Activated CD4-positive, alpha-beta T cell treated with anti-CD3 and anti-CD28 coated beads, Interleukin-2, amount 50 U/mL, for 1 hour (primary cell): Measurements from ENCODE around the gene ARFIP2.

Source experiments
- DNase-seq: peaks from one replicate; pipeline ENCODE4 v3.0.0-alpha.2; 2020

ARFIP2 gene

DNA sequence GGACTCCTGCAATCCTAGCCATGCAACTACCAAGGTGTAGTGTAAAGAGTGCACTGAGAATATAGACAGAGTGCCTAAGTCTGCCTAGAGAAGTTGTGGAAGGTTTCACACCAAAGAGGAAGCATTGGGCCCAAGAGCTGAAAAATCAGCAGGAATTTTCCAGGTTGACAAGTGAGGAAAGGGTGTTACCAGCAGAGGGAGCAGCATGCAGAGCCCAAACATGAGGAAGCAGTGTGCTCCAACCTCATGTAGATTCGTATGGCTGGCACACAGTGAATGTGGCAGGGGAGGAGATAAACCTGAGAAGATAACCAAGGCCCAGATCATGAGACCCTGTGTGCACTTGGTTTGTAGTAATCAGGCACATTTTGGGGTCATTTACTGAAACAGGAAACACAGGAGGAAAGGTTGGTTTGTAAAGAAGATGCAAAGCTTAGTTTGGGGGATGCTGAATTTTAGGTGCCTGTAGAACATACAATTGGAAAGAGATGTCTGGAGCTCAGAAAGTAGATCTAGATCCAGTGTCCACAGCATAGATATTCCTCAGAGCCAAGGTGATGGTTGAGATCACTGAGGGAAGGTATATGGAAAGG lies 42.1 kb downstream of the ARFIP2 start:
- DNase-seq: peak; percentile 28

GRCh38 chr11:6437993-6438392 lies 43.1 kb downstream of the ARFIP2 start:
- DNase-seq: no peak

- no peak for DNase-seq
These were observed 43.7 kb downstream of the ARFIP2 start for GRCh38 chr11:6437423-6437822.

GRCh38 chr11:6433998-6434660 lies 47.0 kb downstream of the ARFIP2 start:
- no peak for DNase-seq

DNA sequence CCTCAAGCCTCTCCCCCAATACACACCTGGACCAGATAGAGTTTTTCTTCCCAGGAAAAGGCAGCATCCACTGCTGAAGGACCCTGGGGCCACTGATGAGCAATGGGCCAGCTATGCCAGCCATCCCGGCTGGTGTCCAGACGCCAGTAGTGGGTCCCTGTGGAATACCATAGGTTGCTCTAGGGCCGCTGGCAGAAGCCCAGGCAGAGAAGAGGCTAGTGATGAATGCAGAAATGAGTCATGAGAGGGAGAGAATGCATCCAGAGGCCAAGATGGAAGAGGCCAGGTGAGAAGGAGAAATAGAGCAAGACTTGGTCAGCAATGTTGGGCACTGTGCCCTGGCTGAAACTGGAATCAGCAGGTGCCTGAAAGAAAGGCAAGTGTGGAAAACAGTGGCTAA lies 49.3 kb downstream of the ARFIP2 start:
- DNase-seq: no peak

DNA sequence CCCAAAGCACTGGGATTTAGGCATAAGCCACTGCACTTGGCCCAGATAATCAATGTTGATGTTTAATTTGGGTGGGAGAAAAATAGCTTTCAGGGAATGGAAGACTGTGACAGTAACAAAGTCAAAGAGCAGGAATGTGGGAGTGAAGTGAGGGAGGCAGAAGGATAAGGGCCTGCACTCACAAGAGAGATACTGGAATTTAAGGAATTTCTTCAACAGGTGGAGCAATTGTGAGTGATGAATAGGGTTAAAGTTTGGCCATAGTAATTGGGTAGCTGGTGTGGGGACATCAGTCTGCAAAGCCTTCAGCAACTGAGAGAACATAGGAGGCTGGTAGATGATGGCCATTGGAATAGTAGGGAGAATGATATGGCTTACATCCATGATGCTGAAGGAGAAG lies 53.6 kb downstream of the ARFIP2 start:
- DNase-seq: no peak
